HEK293 (cell line): ENCODE measurements around the gene OVCH2.

Experiments used
- CTCF ChIA-PET: fragments of 350-600 bp; formaldehyde crosslinking; extraction: SDS; loops from one replicate; lab custom pipeline; 2021; ENCODE audit warnings: antibody characterized with exemption; lab: Yijun Ruan, JAX
- POLR2A ChIA-PET: fragments of 300-600 bp; formaldehyde crosslinking; extraction: SDS; loops from one replicate; lab custom pipeline; 2020; ENCODE audit warnings: antibody characterized with exemption, inconsistent platforms; lab: Yijun Ruan, JAX
- H3K27ac ChIP-seq: fragments of 200-500 bp; sonication (Bioruptor generic); 2 replicates; pipeline ENCODE4 v1.5.1; 2014; ENCODE audit warnings: low read depth, low read length, control low read depth, inconsistent platforms; ENCODE audit errors: extremely low read depth
- H3K36me3 ChIP-seq, 2 experiments: fragments of 200-500 bp in 1 of 2; sonication (Bioruptor generic) in 1 of 2; 1 replicate in 1 of 2; 2 replicates in 1 of 2; pipeline ENCODE4 v1.5.1; 2014 to 2017; ENCODE audit warnings: inconsistent platforms in 2 of 2, low read length in 2 of 2; ENCODE audit not compliant: control insufficient read depth in 2 of 2, insufficient read depth in 1 of 2
- H3K4me1 ChIP-seq: fragments of 200-500 bp; sonication (Bioruptor generic); 2 replicates; pipeline ENCODE4 v1.5.1; 2014; ENCODE audit warnings: mild to moderate bottlenecking, low read length, inconsistent platforms; ENCODE audit not compliant: control insufficient read depth, insufficient read depth
- H3K4me3 ChIP-seq: 2 replicates; pipeline ENCODE4 v1.5.1; 2011; ENCODE audit warnings: low read depth, mild to moderate bottlenecking, control low read depth, low read length, moderate library complexity
- H3K9me3 ChIP-seq: fragments of 200-500 bp; sonication (Bioruptor generic); 2 replicates; pipeline ENCODE4 v1.5.1; 2014; ENCODE audit warnings: low read depth, low read length, inconsistent platforms; ENCODE audit not compliant: control insufficient read depth, insufficient read depth
- EGR2 ChIP-seq: fragments of 450-650 bp; formaldehyde crosslinking; IDR thresholded peaks from 2 replicates; pipeline ENCODE4 v1.5.1; 2016; ENCODE audit warnings: low read depth, missing biosample characterization, missing genetic modification characterization
- GLI2 ChIP-seq: fragments of 450-650 bp; formaldehyde crosslinking; IDR thresholded peaks from 2 replicates; pipeline ENCODE4; 2017; ENCODE audit warnings: missing biosample characterization, missing genetic modification characterization, low read depth, borderline replicate concordance
- KLF10 ChIP-seq: fragments of 450-650 bp; IDR thresholded peaks from 2 replicates; pipeline ENCODE4 v1.5.1; 2018; ENCODE audit warnings: missing biosample characterization, mild to moderate bottlenecking, missing genetic modification characterization
- MYNN ChIP-seq: fragments of 450-650 bp; formaldehyde crosslinking; IDR thresholded peaks from 2 replicates; pipeline ENCODE4 v1.5.1; 2016; ENCODE audit warnings: missing biosample characterization, missing genetic modification characterization, borderline replicate concordance
- PATZ1 ChIP-seq: fragments of 450-650 bp; formaldehyde crosslinking; IDR thresholded peaks from 2 replicates; pipeline ENCODE4 v1.5.1; 2016; ENCODE audit warnings: missing biosample characterization, missing genetic modification characterization
- PRDM4 ChIP-seq: fragments of 450-650 bp; formaldehyde crosslinking; IDR thresholded peaks from 2 replicates; pipeline ENCODE4 v1.5.1; 2017; ENCODE audit warnings: missing biosample characterization, missing genetic modification characterization
- SCRT2 ChIP-seq: fragments of 450-650 bp; formaldehyde crosslinking; IDR thresholded peaks from 2 replicates; pipeline ENCODE4 v1.5.1; 2016; ENCODE audit warnings: missing biosample characterization, missing genetic modification characterization
- SETDB1 ChIP-seq: IDR thresholded peaks from one replicate; pipeline ENCODE4 v1.6.1; 2017; ENCODE audit warnings: mild to moderate bottlenecking, low read length, moderate library complexity, mixed read lengths; ENCODE audit not compliant: insufficient read length
- YY2 ChIP-seq: fragments of 450-650 bp; formaldehyde crosslinking; IDR thresholded peaks from 2 replicates; pipeline ENCODE4 v1.5.1; 2016; ENCODE audit warnings: missing biosample characterization, missing genetic modification characterization
- ZBTB21 ChIP-seq: fragments of 450-650 bp; formaldehyde crosslinking; IDR thresholded peaks from 2 replicates; pipeline ENCODE4 v1.5.1; 2017; ENCODE audit warnings: missing biosample characterization, missing genetic modification characterization
- ZBTB8A ChIP-seq: fragments of 450-650 bp; formaldehyde crosslinking; IDR thresholded peaks from 2 replicates; pipeline ENCODE4 v1.5.1; 2016; ENCODE audit warnings: missing biosample characterization, missing genetic modification characterization
- ZNF140 ChIP-seq: fragments of 450-650 bp; formaldehyde crosslinking; IDR thresholded peaks from 2 replicates; pipeline ENCODE4 v1.5.1; 2016; ENCODE audit warnings: missing biosample characterization, missing genetic modification characterization
- ZNF155 ChIP-seq: fragments of 450-650 bp; formaldehyde crosslinking; IDR thresholded peaks from 2 replicates; pipeline ENCODE4 v1.5.1; 2016; ENCODE audit warnings: missing biosample characterization, missing genetic modification characterization
- ZNF169 ChIP-seq: fragments of 450-650 bp; formaldehyde crosslinking; IDR thresholded peaks from 2 replicates; pipeline ENCODE4 v1.5.1; 2016; ENCODE audit warnings: missing biosample characterization, missing genetic modification characterization
- ZNF175 ChIP-seq: fragments of 450-650 bp; formaldehyde crosslinking; IDR thresholded peaks from 2 replicates; pipeline ENCODE4 v1.5.1; 2016; ENCODE audit warnings: missing biosample characterization, missing genetic modification characterization
- ZNF211 ChIP-seq: fragments of 450-650 bp; formaldehyde crosslinking; IDR thresholded peaks from 2 replicates; pipeline ENCODE4 v1.5.1; 2016; ENCODE audit warnings: low read depth, missing biosample characterization, missing genetic modification characterization
- ZNF274 ChIP-seq, 2 experiments: fragments of 200-500 bp in 1 of 2; fragments of 450-650 bp in 1 of 2; sonication (Bioruptor generic) in 1 of 2; formaldehyde crosslinking in 1 of 2; IDR thresholded peaks; 2 replicates each; pipeline versions ENCODE4 v1.5.1 to v1.6.1; 2014 to 2016; ENCODE audit warnings: borderline replicate concordance in 1 of 2, inconsistent platforms in 1 of 2, low read length in 1 of 2, missing biosample characterization in 1 of 2, missing genetic modification characterization in 1 of 2
- ZNF394 ChIP-seq: fragments of 450-650 bp; formaldehyde crosslinking; IDR thresholded peaks from 2 replicates; pipeline ENCODE4 v1.5.1; 2016; ENCODE audit warnings: missing biosample characterization, missing genetic modification characterization, mild to moderate bottlenecking, moderate library complexity, borderline replicate concordance
- ZNF513 ChIP-seq: fragments of 450-650 bp; IDR thresholded peaks from 2 replicates; pipeline ENCODE4 v1.5.1; 2018; ENCODE audit warnings: missing biosample characterization, missing genetic modification characterization
- ZNF571 ChIP-seq: fragments of 450-650 bp; formaldehyde crosslinking; IDR thresholded peaks from 2 replicates; pipeline ENCODE4 v1.5.0; 2017; ENCODE audit warnings: missing biosample characterization, missing genetic modification characterization
- ZNF580 ChIP-seq: fragments of 450-650 bp; formaldehyde crosslinking; IDR thresholded peaks from 2 replicates; pipeline ENCODE4 v1.5.1; 2016; ENCODE audit warnings: missing biosample characterization, missing genetic modification characterization
- ZSCAN30 ChIP-seq: fragments of 450-650 bp; IDR thresholded peaks from 2 replicates; pipeline ENCODE4 v1.5.1; 2018; ENCODE audit warnings: missing biosample characterization, mild to moderate bottlenecking, missing genetic modification characterization, moderate library complexity

OVCH2 gene

GRCh38 chr11:7672960-7673723, 33.1 kb downstream of the OVCH2 start, which contains the start of gene CYB5R2:
TSS of gene CYB5R2 (minus strand) at chr11:7673500. CDS start at chr11:7672825, 675 bp downstream.
- no peak within 1 kb of the TSS for H3K4me3 ChIP-seq
- CTCF ChIA-PET, result no interaction called here
- no peak within 1 kb of the TSS for H3K27ac ChIP-seq

GRCh38 chr11:7672276-7672959, 33.9 kb downstream of the OVCH2 start:
- H3K36me3 ChIP-seq, result no peaks in the 10 kb centered on the region
- no peaks in the 10 kb centered on the region for H3K9me3 ChIP-seq
- H3K27ac ChIP-seq, result no peak overlapping the region
- ChIA-PET POLR2A (no interaction called here), CTCF (no interaction called here)
- H3K4me3 ChIP-seq, result no peak overlapping the region
- TF ChIP-seq YY2 (tag by site-specific recombination), result no peak
- TF ChIP-seq GLI2, result no peak
- TF ChIP-seq ZNF155 (tag by site-specific recombination), result no peak
- TF ChIP-seq ZBTB21, result no peak
- no peak for TF ChIP-seq ZNF571
- no peak for TF ChIP-seq ZSCAN30 (tag by site-specific recombination)
- TF ChIP-seq ZNF274 (IDR thresholded peaks at IDR 0.05; ENCODE audit: low read length), result no peak
- no peak for TF ChIP-seq ZNF274 (tag by site-specific recombination; IDR thresholded peaks at IDR 0.05; ENCODE audit: borderline replicate concordance)
- TF ChIP-seq ZNF211, result no peak
- H3K4me1 ChIP-seq, result no peaks in the 10 kb centered on the region

More at GRCh38 chr11:7672960-7673723, 33.1 kb downstream of the OVCH2 start, which contains the start of gene CYB5R2:
- Histone ChIP-seq H3K36me3 (no peaks in the 10 kb centered on the region), H3K9me3 (no peaks in the 10 kb centered on the region), H3K4me1 (no peaks in the 10 kb centered on the region)
- TF ChIP-seq MYNN (tag by site-specific recombination) (no peak), ZBTB8A (tag by site-specific recombination) (no peak), ZSCAN30 (tag by site-specific recombination) (no peak), ZNF394 (no peak), EGR2 (tag by site-specific recombination) (no peak), SETDB1 (no peak), ZNF169 (tag by site-specific recombination) (no peak), ZNF140 (tag by site-specific recombination) (no peak)
- POLR2A ChIA-PET, result no interaction called here

GRCh38 chr11:7671347-7672215, 34.7 kb downstream of the OVCH2 start:
- Histone ChIP-seq H3K36me3 (no peaks in the 10 kb centered on the region), H3K9me3 (no peaks in the 10 kb centered on the region), H3K27ac (no peak overlapping the region), H3K4me1 (no peaks in the 10 kb centered on the region), H3K4me3 (no peak overlapping the region)
- CTCF ChIA-PET, result interaction anchor here (1.2 kb wide), 1 partner anchor 100 kb away, joined by 6 read pairs; no protein-coding TSS in a partner anchor
- POLR2A ChIA-PET, result no interaction called here
- TF ChIP-seq PATZ1 (tag by site-specific recombination) (no peak), SCRT2 (tag by site-specific recombination) (no peak), KLF10 (tag by site-specific recombination) (no peak), ZNF513 (tag by site-specific recombination) (no peak), PRDM4 (tag by site-specific recombination) (no peak), ZNF175 (tag by site-specific recombination) (no peak), ZNF580 (tag by site-specific recombination) (no peak)
